T-helper 2 cell treated with Interferon-gamma antibody and Interleukin-4, amounts not matched to agents 100 ng/mL and 5 ng/mL, for 36 hours (primary cell): ENCODE results near the gene PSMC3IP. TPM values are rescaled to one million over a fixed set of nuclear protein-coding genes. Genes with fewer than 3 reads are reported as not detected.
"Not testable (repeated sequence)": the region's sequence is repeated elsewhere in the genome, so short reads cannot be mapped to it uniquely, and the experiment has no call there.

Experiments
- intact Hi-C: fragments of 100-400 bp; cut with micrococcal nuclease; formaldehyde crosslinking; loops from one replicate; pipeline ENCODE4 v1.15.1; 2023
- total RNA-seq: library from RNA; stranded (reverse); gene quantifications from 2 replicates; pipeline ENCODE4 v1.2.3, GENCODE V29; 2022

Gene PSMC3IP
- total RNA-seq, 1 donor from 2014 or later = 17.7 TPM

DNA sequence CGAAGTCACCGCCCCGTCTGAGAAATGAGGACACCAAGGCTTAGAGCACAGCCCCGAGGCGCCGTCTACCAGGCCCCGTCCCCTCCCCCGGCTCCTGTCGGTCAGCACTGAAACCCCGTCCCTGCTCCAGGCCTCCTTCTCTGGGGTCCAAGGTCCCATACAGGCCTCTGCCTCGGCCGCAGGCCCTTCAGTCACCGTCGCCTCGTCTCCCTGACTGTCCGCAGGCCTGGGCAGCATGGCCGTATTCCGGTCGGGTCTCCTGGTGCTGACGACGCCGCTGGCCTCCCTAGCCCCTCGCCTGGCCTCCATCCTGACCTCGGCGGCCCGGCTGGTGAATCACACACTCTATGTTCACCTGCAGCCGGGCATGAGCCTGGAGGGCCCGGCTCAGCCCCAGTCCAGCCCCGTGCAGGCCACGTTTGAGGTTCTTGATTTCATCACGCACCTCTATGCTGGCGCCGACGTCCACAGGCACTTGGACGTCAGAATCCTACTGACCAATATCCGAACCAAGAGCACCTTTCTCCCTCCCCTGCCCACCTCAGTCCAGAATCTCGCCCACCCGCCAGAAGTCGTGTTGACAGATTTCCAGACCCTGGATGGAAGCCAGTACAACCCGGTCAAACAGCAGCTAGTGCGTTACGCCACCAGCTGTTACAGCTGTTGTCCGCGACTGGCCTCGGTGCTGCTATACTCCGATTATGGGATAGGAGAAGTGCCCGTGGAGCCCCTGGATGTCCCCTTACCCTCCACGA lies 15.0 kb downstream of the PSMC3IP start:
- intact Hi-C loops = loop anchor here (2.0 kb wide), 1 partner anchor 14 kb away; the partner anchor contains the start of gene PSMC3IP

DNA sequence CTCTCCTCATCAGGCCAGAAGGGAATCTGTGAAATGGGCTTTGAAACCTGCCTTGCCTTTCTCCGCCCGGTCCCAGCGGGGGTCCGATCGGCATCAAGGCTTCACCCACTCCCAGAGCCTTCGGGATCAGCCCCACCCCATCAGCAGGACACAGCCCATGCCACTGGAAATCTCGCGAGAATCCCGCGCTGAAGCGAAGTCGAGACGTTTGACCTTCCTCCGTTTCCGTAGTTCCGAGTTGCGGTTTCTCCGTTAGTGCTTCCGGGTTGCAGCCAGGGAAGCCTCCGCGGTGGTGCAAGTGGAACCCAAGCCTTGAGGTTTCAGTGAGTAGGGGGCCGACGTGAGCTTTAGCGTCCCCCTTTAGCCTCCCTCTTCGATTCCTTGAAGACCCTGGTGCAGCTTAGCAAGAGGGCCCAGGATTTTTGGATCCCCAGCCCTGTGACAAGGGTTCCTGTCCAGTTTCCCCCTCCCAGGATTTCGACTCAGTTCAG lies 15.6 kb downstream of the PSMC3IP start, which contains the start of gene COASY:
TSS of gene COASY (plus strand) at position 252 of the 491 bp plus-strand sequence. CDS start 475 bp downstream, outside the sequence.
- intact Hi-C loops = loop anchor here (2.0 kb wide), 1 partner anchor 15 kb away; the partner anchor contains the start of gene PSMC3IP

DNA sequence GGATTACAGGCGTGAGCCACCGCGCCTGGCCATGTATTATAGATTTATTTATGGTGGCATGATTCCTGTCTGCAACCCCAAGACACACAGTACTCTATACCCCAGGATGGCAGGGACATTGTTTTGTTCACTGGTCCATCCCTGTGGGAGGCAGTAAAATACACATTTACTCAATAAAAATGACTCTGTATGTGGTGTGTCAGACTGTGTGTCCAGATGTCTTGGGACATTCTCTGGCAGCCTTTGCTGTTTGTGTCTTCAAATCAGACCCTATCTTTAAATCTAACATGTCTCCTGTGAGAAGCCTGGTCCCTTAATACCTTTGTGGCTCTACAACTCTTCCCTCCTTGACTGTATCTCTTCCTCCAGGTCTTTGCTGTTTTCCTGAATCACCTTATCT lies 17.3 kb downstream of the PSMC3IP start:
- intact Hi-C loops = no loop called here

DNA sequence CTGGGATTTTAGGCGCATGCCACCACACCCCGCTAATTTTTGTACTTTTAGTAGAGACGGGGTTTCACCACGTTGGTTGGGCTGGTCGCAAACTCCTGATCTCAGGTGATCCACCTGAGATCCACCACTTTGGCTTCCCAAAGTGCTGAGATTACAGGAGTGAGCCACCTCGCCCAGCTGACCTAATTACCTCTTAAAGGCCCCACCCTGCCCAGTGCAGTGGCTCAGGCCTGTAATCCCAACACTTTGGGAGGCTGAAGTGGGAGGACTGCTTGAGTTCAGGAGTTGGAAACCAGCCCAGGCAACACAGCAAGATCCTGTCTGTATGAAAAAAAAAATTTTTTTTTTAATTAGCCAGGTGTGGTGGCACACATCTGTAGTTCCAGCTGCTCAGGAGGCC lies 18.5 kb downstream of the PSMC3IP start:
- intact Hi-C loops = no loop called here

DNA sequence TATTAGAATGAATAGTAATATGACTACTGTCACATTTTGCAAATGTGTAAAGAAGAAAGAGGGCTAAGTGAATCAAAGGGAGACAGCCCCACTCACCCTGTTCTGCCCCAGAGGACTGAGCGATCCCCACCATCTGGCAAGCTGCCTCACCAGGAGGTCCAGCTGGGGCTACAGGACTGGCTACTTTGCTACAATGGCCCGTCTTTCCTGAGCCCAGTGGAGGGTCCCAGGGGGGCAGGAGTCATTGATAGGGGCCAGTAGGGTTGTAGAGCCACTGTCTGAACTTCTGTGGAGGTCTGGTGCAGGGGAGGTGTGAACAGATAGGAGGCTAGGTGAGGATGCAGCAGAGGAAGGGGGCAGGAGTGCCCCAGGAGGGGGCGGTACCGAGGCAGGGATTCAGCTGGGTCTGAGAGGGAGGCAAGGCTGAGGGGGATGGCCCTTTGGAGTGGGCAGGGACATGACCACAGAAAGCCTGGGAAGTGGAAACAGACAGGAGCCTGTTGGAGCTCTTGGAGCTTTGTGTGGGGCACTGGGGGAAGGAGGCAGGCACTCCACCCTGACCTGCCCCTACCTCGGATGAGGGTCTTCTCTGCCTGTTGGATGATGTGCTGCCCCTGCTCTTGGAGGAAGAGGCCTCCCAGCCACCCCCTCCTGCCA lies 21.4 kb downstream of the PSMC3IP start:
- intact Hi-C loops = loop anchor here (2.0 kb wide), 1 partner anchor 53 kb away; the partner anchor contains the start of genes RETREG3 and TUBG1

DNA sequence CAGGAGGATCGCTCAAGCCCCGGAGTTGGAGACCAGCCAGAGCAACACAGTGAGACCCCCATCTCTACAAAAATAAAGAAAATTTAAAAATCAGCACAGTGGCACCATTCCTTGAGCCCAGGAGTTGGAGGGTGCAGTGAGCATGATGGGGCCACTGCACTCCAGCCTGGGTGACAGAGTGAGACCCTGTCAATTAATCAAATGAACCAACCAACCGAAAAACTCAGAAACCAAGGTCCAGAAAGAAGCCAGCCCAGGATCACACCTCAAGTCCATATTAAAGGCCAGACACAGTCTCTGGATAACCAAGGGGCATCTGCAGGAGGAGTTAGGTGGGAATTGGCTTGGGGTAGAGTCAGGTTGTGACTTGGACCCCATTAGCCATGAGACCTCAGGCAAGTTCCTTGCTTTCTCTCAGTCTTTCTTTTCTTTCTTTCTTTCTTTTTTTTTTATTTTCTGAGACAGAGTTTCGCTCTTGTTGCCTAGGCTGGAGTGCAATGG lies 22.4 kb downstream of the PSMC3IP start:
- intact Hi-C loops = loop anchor here (2.0 kb wide), 1 partner anchor 54 kb away; the partner anchor contains the start of genes RETREG3 and TUBG1

DNA sequence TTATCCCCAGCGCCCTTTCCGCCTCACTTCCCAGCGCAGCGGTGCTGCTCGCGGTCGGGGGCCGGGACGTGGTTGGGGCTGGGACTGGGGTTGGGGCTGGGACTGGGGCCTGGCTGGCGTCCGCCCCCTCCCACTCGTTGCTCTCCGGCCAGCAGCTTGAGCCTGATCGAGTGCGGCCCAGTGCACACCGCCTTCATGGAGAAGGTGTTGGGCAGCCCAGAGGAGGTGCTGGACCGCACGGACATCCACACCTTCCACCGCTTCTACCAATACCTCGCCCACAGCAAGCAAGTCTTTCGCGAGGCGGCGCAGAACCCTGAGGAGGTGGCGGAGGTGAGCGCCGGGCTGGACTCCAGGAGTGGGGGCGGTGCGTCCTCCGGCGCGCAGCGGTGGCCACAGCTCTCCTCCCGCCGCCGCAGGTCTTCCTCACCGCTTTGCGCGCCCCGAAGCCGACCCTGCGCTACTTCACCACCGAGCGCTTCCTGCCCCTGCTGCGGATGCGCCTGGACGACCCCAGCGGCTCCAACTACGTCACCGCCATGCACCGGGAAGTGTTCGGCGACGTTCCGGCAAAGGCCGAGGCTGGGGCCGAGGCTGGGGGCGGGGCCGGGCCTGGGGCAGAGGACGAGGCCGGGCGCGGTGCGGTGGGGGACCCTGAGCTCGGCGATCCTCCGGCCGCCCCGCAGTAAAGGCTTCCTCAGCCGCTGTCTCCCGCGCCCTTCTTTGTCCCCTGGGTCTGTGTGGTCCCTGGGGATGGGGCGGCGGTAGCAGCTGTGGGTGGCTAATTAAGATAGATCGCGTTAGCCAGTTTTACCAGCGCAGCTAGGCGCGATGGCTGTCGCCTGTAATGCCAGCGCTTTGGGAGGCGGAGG lies 23.0 kb downstream of the PSMC3IP start:
- intact Hi-C loops = loop anchor here (2.0 kb wide), 1 partner anchor 54 kb away; the partner anchor contains the start of genes RETREG3 and TUBG1

DNA sequence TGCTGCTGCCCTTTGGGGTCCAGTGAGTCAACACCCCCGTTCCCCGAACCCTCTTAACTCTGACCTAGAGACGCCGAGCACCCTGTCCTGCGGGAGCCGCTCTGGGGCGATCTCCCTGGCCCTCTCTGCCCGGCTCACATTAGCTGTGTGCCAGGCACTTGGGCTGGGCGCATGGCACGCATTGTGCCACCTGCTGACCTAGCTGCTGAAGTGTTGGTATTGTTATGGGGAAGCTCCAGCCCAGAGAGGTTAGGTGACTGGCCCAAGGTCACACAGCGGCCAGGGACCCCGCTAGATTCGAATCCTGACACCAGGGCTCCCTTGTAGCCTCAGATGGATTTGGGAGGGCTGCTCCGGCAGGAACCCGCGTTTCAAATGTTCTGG lies 23.7 kb downstream of the PSMC3IP start:
- intact Hi-C loops = loop anchor here (2.0 kb wide), 1 partner anchor 55 kb away; the partner anchor contains the start of genes RETREG3 and TUBG1

DNA sequence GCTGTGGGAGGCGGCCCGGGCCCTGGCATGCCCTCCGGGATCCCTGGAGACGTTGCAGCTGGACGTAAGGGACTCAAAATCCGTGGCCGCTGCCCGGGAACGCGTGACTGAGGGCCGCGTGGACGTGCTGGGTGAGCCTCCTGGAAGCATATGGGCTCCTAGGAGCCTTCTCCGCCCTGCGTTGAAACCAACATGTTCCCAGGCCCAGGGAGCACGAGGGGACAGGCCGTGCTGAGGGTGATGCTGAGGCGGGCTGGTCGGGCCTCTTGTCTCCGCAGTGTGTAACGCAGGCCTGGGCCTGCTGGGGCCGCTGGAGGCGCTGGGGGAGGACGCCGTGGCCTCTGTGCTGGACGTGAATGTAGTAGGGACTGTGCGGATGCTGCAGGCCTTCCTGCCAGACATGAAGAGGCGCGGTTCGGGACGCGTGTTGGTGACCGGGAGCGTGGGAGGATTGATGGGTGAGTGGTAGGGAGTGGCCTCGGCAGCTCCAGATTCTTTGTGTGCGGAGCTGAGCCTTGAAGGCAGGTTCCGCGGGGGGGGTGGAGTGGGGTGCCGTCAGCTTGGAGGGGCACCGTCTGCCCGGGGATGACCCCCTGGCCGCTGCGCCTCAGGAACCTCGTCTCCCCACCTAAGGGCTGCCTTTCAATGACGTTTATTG lies 24.2 kb downstream of the PSMC3IP start:
- intact Hi-C loops = no loop called here

DNA sequence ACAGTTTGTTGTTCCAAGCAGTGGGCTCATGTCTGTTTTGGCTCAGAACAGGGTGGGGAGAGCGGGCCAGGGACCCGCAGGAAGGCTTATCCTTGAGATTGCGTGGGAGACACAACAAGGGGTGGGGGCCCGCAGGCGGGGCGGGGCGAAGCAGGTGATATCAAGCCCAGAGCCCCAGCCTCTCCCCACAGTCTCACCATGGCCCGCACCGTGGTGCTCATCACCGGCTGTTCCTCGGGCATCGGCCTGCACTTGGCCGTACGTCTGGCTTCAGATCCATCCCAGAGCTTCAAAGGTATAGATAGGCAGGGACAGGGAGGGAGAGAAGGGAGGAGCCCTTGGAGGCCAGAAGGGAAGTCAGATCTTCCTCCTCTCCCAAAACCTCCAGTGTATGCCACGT lies 24.8 kb downstream of the PSMC3IP start, which contains the start of gene HSD17B1:
TSS of gene HSD17B1 (plus strand) at position 188 of the 400 bp plus-strand sequence. CDS start at position 199, 11 bp downstream.
- intact Hi-C loops = not testable (repeated sequence)

DNA sequence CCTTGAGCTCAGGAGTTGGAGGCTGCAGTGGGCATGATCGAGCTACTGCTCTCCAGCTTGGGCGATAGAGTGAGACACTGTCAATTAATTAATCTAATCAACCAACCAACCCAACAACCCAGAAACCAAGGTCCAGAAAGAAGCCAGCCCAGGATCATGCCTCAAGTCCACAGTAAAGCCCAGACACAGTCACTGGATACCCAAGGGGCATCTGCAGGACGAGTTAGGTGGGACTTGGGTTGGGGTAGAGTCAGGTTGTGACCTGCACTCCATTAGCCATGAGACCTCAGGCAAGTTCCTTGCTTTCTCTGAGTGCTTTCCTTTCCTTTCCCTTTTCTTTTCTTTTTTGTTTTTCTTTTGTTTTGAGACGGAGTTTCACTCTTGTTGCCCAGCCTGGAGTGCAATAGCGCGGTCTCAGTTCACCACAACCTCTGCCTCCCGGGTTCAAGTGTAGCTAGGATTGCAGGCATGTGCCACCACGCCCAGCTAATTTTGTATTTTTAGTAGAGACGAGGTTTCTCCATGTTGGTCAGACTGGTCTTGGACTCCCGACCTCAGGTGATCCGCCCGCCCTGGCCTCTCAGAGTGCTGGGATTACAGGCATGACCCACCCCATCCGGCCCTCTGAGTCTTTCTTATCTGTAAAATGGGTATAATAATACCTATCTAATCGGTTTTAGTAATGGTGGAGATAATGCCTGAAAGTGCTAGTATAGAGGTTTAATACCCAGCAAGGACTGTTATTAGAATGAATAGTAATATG lies 28.4 kb downstream of the PSMC3IP start:
- intact Hi-C loops = no loop called here

DNA sequence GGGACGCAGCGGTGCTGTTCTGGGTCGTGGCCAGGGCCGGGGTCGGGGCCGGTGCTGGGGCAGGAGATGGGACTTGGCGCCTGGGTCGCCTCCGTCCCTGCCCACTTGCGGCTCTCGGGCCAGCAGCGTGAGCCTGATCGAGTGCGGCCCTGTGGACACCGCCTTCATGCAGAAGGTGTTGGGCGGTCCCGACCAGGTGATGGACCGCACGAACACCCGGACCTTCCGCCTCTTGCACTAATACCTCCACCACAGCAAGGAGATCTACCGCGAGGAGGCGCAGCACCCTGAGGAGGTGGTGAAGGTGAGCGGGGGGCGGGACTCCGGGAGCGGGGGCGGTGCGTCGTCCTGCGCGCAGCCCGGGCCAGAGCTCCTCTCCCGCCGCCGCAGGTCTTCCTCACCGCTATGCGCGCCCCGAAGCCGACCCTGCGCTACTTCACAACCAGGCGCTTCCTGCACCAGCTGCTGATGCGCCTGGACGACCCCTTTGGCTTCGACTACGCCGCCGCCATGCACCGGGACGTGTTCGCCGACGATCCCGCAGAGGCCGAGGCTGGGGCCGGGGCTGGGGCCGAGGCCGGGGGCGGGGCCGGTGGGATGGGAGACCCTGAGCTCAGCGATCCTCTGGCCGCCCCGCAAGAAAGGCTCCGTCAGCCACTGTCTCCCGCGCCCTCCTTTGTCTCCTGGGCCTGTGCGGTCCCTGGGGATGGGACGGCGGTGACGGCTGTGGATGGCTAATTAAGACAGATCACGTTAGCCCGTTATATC lies 29.3 kb downstream of the PSMC3IP start:
- intact Hi-C loops = no loop called here

DNA sequence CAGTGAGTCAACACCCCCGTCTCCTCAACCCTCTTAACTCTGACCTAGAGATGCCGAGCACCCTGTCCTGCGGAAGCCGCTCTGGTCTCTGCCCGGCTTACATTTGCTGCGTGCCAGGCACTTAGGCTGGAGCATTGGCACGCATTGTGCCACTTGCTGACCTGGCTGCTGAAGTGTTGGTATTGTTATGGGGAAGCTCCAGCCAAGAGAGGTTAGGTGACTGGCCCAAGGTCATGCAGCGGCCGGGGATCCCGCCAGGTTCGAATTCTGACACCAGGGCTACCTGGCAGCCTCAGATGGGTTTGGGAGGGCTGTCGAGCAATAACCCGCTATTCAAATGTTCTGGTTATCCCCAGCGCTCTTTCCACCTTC lies 29.8 kb downstream of the PSMC3IP start:
- intact Hi-C loops = no loop called here

DNA sequence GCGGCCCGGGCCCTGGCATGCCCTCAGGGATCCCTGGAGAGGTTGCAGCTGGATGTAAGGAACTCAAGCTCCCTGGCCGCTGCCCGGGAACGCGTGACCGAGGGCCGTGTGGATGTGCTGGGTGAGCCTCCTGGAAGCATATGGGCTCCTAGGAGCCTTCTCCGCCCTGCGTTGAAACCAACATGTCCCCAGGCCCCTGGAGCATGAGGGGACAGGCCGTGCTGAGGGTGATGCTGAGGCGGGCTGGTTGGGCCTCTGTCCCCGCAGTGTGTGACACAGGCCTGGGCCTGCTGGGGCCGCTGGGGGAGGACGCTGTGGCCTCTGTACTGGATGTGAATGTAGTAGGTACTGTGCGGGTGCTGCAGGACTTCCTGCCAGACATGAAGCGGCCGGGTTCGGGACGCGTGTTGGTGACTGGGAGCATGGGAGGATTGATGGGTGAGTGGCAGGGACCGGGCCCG lies 30.5 kb downstream of the PSMC3IP start:
- intact Hi-C loops = no loop called here

DNA sequence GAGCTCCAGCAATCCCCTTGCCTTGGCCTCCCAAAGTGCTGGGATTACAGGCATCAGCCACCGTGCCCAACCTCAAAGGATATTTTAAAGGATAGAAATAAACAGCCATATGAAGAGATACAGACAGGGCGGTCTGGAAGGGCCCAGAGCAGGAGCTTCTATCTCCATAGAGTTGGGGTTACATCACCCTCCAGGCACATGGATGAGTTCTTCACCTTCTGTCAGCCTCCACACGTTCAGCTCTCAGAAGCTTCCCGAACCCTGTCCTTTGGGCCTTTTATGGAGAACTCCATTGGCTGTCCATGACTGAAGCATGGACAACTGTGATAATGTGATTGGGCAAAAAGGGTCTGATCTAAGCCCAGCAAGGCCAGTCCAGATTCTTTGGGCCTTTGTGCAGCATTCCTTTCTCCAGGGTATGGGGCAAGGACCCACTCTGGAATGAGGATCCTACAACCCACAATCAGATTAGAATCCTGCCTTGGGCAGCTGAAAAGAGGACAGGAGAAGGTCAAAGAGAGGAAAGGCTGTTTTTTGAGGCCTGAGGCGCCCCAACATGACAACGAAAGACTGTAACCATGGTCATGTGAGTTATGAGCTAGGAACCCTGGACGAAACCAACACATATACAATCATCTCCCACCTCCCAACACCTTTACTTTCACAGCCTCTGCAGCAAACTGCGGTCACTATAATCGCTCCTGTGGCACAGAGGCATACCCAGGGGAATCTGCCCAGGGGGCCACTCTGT lies 31.6 kb downstream of the PSMC3IP start:
- intact Hi-C loops = not testable (repeated sequence)

DNA sequence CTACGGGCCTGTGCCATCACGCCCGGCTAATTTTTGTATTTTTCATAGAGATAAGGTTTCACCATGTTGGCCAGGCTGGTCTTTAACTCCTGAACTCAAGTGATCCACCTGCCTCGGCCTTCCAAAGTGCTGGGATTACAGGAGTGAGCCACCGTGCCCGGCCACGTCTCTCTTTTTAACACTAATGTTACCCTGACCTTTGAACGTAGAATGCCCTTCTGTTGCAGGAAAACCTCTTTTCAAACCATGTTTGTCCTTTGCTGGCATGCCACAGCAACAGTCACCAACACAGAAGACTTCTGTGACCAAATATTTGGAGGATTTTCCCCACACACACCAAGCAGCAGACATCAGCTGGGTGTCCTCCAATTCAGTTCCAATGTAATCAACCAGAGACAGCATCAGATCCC lies 32.6 kb downstream of the PSMC3IP start:
- intact Hi-C loops = no loop called here

DNA sequence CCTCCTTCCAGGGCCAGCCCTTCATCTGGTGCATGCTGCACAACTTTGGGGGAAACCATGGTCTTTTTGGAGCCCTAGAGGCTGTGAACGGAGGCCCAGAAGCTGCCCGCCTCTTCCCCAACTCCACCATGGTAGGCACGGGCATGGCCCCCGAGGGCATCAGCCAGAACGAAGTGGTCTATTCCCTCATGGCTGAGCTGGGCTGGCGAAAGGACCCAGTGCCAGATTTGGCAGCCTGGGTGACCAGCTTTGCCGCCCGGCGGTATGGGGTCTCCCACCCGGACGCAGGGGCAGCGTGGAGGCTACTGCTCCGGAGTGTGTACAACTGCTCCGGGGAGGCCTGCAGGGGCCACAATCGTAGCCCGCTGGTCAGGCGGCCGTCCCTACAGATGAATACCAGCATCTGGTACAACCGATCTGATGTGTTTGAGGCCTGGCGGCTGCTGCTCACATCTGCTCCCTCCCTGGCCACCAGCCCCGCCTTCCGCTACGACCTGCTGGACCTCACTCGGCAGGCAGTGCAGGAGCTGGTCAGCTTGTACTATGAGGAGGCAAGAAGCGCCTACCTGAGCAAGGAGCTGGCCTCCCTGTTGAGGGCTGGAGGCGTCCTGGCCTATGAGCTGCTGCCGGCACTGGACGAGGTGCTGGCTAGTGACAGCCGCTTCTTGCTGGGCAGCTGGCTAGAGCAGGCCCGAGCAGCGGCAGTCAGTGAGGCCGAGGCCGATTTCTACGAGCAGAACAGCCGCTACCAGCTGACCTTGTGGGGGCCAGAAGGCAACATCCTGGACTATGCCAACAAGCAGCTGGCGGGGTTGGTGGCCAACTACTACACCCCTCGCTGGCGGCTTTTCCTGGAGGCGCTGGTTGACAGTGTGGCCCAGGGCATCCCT lies 34.1 kb downstream of the PSMC3IP start:
- intact Hi-C loops = no loop called here
